ENCODE measurements around the gene UBE2Q2. TPM values are rescaled to one million over a fixed set of nuclear protein-coding genes. Genes with fewer than 3 reads are reported as not detected.

Gene UBE2Q2
- total RNA-seq, 1 experiment from 2014 or later: 40.5 TPM

DNA sequence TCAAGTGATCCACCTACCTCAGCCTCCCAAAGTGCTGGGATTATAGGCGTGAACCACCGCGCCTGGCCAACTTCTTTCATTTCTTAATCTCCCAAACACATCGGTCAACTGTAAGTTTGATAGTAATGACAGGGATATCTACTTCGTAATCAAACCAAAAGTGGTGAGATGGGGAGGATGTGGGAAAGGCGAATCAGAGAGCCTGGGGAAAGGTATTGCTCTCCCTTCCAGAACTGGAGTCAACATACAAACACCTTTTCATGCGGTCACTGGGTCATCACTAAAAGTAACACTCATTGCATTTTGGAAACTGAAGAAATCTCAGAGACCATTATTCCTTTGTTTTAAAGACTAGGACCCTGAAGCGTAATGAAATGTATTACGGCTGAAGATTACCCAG lies 14.8 kb upstream of the UBE2Q2 start:
- POLR2A ChIA-PET: no interaction called here
- Histone ChIP-seq H3K4me1 (peaks cover 54% of the 10 kb centered on the region), H3K27me3 (replicated peaks; ENCODE audit: control insufficient read depth, insufficient read depth, low read length) (no peaks in the 10 kb centered on the region), H3K36me3 (ENCODE audit: control insufficient read depth, insufficient read depth, low read length) (no peaks in the 10 kb centered on the region), H3K4me3 (ENCODE audit: low read depth, low read length) (no peak overlapping the region), H3K9me3 (no peaks in the 10 kb centered on the region)
- no peak for TF ChIP-seq CTCF (IDR thresholded peaks at IDR 0.05; ENCODE audit: insufficient read depth in 1 of 2, low read depth in 1 of 2, low read length in 1 of 2, severe bottlenecking in 1 of 2, unreplicated experiment in 1 of 2)
- H3K27ac Mint-ChIP-seq (ENCODE audit: unreplicated experiment): no peak overlapping the region
- H3K4me3 Mint-ChIP-seq (ENCODE audit: unreplicated experiment): no peak overlapping the region
- intact Hi-C loops (cut with micrococcal nuclease; ENCODE audit: unreplicated experiment): no loop called here
- CTCF ChIA-PET: no interaction called here
- H3K9me3 Mint-ChIP-seq (ENCODE audit: unreplicated experiment): peaks cover 10% of the 10 kb centered on the region
- peaks cover 6% of the 10 kb centered on the region for H3K36me3 Mint-ChIP-seq (ENCODE audit: insufficient read depth, unreplicated experiment)
- BruUV-seq (replicated peaks): no TSS peak
- H3K27me3 Mint-ChIP-seq (ENCODE audit: insufficient read depth, unreplicated experiment): no peaks in the 10 kb centered on the region
- peaks cover 41% of the 10 kb centered on the region for H3K4me1 Mint-ChIP-seq (ENCODE audit: low read depth, unreplicated experiment)
- DNase-seq: no peak

DNA sequence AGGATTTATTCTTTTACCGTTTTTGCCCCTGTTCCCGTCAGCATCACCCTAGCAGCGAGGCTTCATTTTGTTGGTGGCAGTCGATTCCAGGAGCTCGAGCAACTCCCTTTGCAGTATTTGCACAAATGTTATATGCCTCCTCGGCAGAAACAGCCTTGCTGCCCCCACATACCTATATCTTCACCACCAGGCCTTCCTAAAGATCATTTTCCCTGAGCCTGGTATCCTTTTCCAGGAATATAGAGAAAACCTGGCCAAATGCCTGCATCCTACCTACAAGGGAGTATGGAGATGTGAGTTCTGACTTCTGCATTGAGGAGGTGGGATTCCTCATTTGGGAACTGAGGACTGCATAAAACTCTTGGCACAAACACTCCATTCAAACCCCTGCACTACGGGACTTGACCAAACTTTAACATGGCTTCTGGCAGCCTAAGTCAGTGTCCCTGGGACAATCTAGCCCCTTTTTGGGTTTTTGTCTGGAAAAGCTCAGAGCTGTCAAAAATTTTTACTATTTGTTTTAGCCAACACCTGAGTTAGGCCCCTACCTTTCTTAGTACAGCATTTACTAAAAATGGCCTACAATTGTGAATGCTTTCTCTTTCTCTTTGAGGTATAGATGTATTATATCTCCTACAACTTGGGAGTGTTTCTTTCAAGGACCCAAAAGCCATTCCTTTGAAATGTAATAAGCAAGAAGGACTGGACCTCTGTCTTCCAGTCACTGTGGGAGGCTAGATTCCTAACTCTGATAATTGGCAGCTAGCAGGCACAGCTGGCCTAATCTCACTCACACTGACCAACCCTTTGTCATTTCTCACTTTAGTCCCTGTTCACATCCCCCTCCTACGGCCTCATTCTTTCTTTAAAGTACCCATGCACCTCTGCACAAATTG lies 12.1 kb upstream of the UBE2Q2 start:
- Mint-ChIP-seq H3K27ac (ENCODE audit: unreplicated experiment) (peak overlapping the region; percentile 34), H3K4me3 (ENCODE audit: unreplicated experiment) (peak overlapping the region; percentile 12)

DNA sequence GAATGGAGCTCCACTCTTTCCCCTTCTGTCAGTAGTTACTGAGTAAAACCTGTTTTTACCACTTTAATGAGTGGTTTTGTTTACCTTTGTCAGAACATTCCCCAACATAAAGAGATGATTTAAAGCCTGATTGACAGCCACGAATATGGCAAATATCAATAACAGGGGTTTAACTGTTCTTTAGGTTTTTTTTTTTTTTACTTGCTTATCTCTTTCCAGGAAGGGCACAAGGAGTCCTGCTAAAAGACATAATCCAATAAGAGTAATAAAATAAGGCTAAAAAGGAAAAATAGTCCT lies 11.5 kb upstream of the UBE2Q2 start:
- CTCF ChIA-PET: interaction anchor here (1.0 kb wide), 1 partner anchor 9 kb away, joined by 3 read pairs; no protein-coding TSS in a partner anchor
- POLR2A ChIA-PET: interaction anchor here (0.7 kb wide), 2 partner anchors 8 to 109 kb away, joined by 3 to 4 read pairs; no protein-coding TSS in a partner anchor
- peak in 1 of 2 experiments; percentile 42 for DNase-seq
- H3K27ac Mint-ChIP-seq (ENCODE audit: unreplicated experiment): peak overlapping the region; percentile 34
- H3K4me1 ChIP-seq: peaks cover 29% of the 10 kb centered on the region
- H3K27me3 Mint-ChIP-seq (ENCODE audit: insufficient read depth, unreplicated experiment): no peaks in the 10 kb centered on the region
- H3K9me3 Mint-ChIP-seq (ENCODE audit: unreplicated experiment): peaks cover 10% of the 10 kb centered on the region
- no peaks in the 10 kb centered on the region for H3K36me3 Mint-ChIP-seq (ENCODE audit: insufficient read depth, unreplicated experiment)
- intact Hi-C loops (cut with micrococcal nuclease; ENCODE audit: unreplicated experiment): no loop called here
- peaks cover 26% of the 10 kb centered on the region for H3K4me1 Mint-ChIP-seq (ENCODE audit: low read depth, unreplicated experiment)
- no peaks in the 10 kb centered on the region for H3K36me3 ChIP-seq (ENCODE audit: control insufficient read depth, insufficient read depth, low read length)
- no peaks in the 10 kb centered on the region for H3K27me3 ChIP-seq (replicated peaks; ENCODE audit: control insufficient read depth, insufficient read depth, low read length)
- TF ChIP-seq CTCF (IDR thresholded peaks at IDR 0.05; ENCODE audit: insufficient read depth in 1 of 2, low read depth in 1 of 2, low read length in 1 of 2, severe bottlenecking in 1 of 2, unreplicated experiment in 1 of 2): no peak
- peak overlapping the region; percentile 12 for H3K4me3 Mint-ChIP-seq (ENCODE audit: unreplicated experiment)
- BruUV-seq (replicated peaks): no TSS peak
- no peaks in the 10 kb centered on the region for H3K9me3 ChIP-seq
- no peak overlapping the region for H3K4me3 ChIP-seq (ENCODE audit: low read depth, low read length)

More for the DNA sequence above, 12.1 kb upstream of the UBE2Q2 start:
- peaks cover 10% of the 10 kb centered on the region for H3K9me3 Mint-ChIP-seq (ENCODE audit: unreplicated experiment)
- Histone ChIP-seq H3K4me1 (peaks cover 34% of the 10 kb centered on the region), H3K36me3 (ENCODE audit: control insufficient read depth, insufficient read depth, low read length) (no peaks in the 10 kb centered on the region), H3K9me3 (no peaks in the 10 kb centered on the region), H3K4me3 (ENCODE audit: low read depth, low read length) (no peak overlapping the region), H3K27me3 (replicated peaks; ENCODE audit: control insufficient read depth, insufficient read depth, low read length) (no peaks in the 10 kb centered on the region)
- intact Hi-C loops (cut with micrococcal nuclease; ENCODE audit: unreplicated experiment): no loop called here
- no peak for TF ChIP-seq CTCF (IDR thresholded peaks at IDR 0.05; ENCODE audit: insufficient read depth in 1 of 2, low read depth in 1 of 2, low read length in 1 of 2, severe bottlenecking in 1 of 2, unreplicated experiment in 1 of 2)
- BruUV-seq (replicated peaks): no TSS peak
- H3K36me3 Mint-ChIP-seq (ENCODE audit: insufficient read depth, unreplicated experiment): no peaks in the 10 kb centered on the region
- DNase-seq: no peak
- no peaks in the 10 kb centered on the region for H3K27me3 Mint-ChIP-seq (ENCODE audit: insufficient read depth, unreplicated experiment)
- POLR2A ChIA-PET: interaction anchor here (0.7 kb wide), 2 partner anchors 7 to 109 kb away, joined by 3 to 4 read pairs; no protein-coding TSS in a partner anchor
- peaks cover 31% of the 10 kb centered on the region for H3K4me1 Mint-ChIP-seq (ENCODE audit: low read depth, unreplicated experiment)
- CTCF ChIA-PET: interaction anchor here (1.0 kb wide), 1 partner anchor 10 kb away, joined by 3 read pairs; no protein-coding TSS in a partner anchor
